Measurements from ENCODE around the gene RAPGEF4. TPM values are rescaled to one million over a fixed set of nuclear protein-coding genes. Genes with fewer than 3 reads are reported as not detected.

The RAPGEF4 gene
- total RNA-seq, 1 experiment from 2014 or later, result 0.59 TPM

- Histone ChIP-seq H3K9me3 (ENCODE audit: control insufficient read depth in 1 of 2, insufficient read depth in 1 of 2, low read depth in 1 of 2, low read length in 2 of 2) (no peaks in the 10 kb centered on the region), H3K9me2 (ENCODE audit: insufficient read depth) (no peaks in the 10 kb centered on the region), H3K27me3 (ENCODE audit: insufficient read depth, low read length) (no peaks in the 10 kb centered on the region), H3K79me2 (ENCODE audit: insufficient read depth, low read length) (no peaks in the 10 kb centered on the region), H3K36me3 (ENCODE audit: control insufficient read depth in 1 of 2, insufficient read depth in 2 of 2, low read length in 2 of 2) (no peaks in the 10 kb centered on the region), H3K4me2 (ENCODE audit: low read length) (no peak overlapping the region), H3K27ac (ENCODE audit: low read depth, low read length) (no peak overlapping the region), H3K9ac (ENCODE audit: low read length) (no peak overlapping the region), H2AFZ (ENCODE audit: low read depth, low read length, poor library complexity, severe bottlenecking) (no peak overlapping the region), H4K20me1 (ENCODE audit: insufficient read depth) (no peaks in the 10 kb centered on the region), H3K4me1 (ENCODE audit: control insufficient read depth in 1 of 2, insufficient read depth in 2 of 2, low read length in 2 of 2) (no peaks in the 10 kb centered on the region), H3K4me3 (replicated peaks in 1 of 2; ENCODE audit: low read depth in 1 of 2, low read length in 2 of 2) (no peak overlapping the region)
- no peak for TF ChIP-seq EZH2 (IDR thresholded peaks at IDR 0.05)
- no peak for TF ChIP-seq ELF1 (IDR thresholded peaks at IDR 0.05; ENCODE audit: borderline replicate concordance, low read depth)
- TF ChIP-seq ATF3 (IDR thresholded peaks at IDR 0.05), result no peak
- TF ChIP-seq ZBTB33 (IDR thresholded peaks at IDR 0.05; ENCODE audit: extremely low read depth, insufficient replicate concordance, low read length), result no peak
- TF ChIP-seq CBX3 (IDR thresholded peaks at IDR 0.05; ENCODE audit: low read depth), result no peak
- no peak for TF ChIP-seq POLR2A (IDR thresholded peaks at IDR 0.05; ENCODE audit: borderline replicate concordance, extremely low read depth, insufficient read depth, insufficient read length)
- TF ChIP-seq ZNF274 (IDR thresholded peaks at IDR 0.05; ENCODE audit: low read depth, low read length), result no peak
- intact Hi-C loops (cut with micrococcal nuclease), result no loop called here
- ChIA-PET RAD21 (ENCODE audit: low non-redundant PET in 1 of 2, low total read pairs in 2 of 2, uncharacterized antibody in 2 of 2, unreplicated experiment in 2 of 2) (no interaction called here), CTCF (no interaction called here), POLR2A (no interaction called here)
- no TSS peak for BruUV-seq (replicated peaks)
- DNase-seq (ENCODE audit: low read depth, low spot score) (no peak), ATAC-seq (no peak)
Observed at GRCh38 chr2:172843266-172843582, 107.6 kb downstream of the RAPGEF4 start.

- ChIA-PET CTCF (no interaction called here), RAD21 (ENCODE audit: low non-redundant PET in 1 of 2, low total read pairs in 2 of 2, uncharacterized antibody in 2 of 2, unreplicated experiment in 2 of 2) (no interaction called here), POLR2A (no interaction called here)
- Histone ChIP-seq H3K4me3 (replicated peaks in 1 of 2; ENCODE audit: low read depth in 1 of 2, low read length in 2 of 2) (no peak overlapping the region), H3K4me1 (ENCODE audit: control insufficient read depth in 1 of 2, insufficient read depth in 2 of 2, low read length in 2 of 2) (no peaks in the 10 kb centered on the region), H3K36me3 (ENCODE audit: control insufficient read depth in 1 of 2, insufficient read depth in 2 of 2, low read length in 2 of 2) (no peaks in the 10 kb centered on the region), H4K20me1 (ENCODE audit: insufficient read depth) (no peaks in the 10 kb centered on the region), H3K4me2 (ENCODE audit: low read length) (no peak overlapping the region), H3K79me2 (ENCODE audit: insufficient read depth, low read length) (no peaks in the 10 kb centered on the region), H3K27ac (ENCODE audit: low read depth, low read length) (no peak overlapping the region), H2AFZ (ENCODE audit: low read depth, low read length, poor library complexity, severe bottlenecking) (no peak overlapping the region), H3K9me2 (ENCODE audit: insufficient read depth) (no peaks in the 10 kb centered on the region), H3K27me3 (ENCODE audit: insufficient read depth, low read length) (no peaks in the 10 kb centered on the region), H3K9ac (ENCODE audit: low read length) (no peak overlapping the region), H3K9me3 (ENCODE audit: control insufficient read depth in 1 of 2, insufficient read depth in 1 of 2, low read depth in 1 of 2, low read length in 2 of 2) (no peaks in the 10 kb centered on the region)
- intact Hi-C loops (cut with micrococcal nuclease), result no loop called here
- ATAC-seq, result no peak
- no peak for DNase-seq (ENCODE audit: low read depth, low spot score)
- no TSS peak for BruUV-seq (replicated peaks)
- TF ChIP-seq ATF3 (IDR thresholded peaks at IDR 0.05) (no peak), CTCF (IDR thresholded peaks at IDR 0.05 in 2 of 3, conservative IDR thresholded peaks at IDR 0.05 in 1 of 3; ENCODE audit: borderline replicate concordance in 1 of 3, insufficient read depth in 1 of 3, low read depth in 2 of 3, low read length in 2 of 3) (no peak)
Observed at GRCh38 chr2:172843902-172844715, 108.5 kb downstream of the RAPGEF4 start.
